Hepatocyte (in vitro differentiated cells): ENCODE measurements around the gene PRKCZ. TPM values are rescaled to one million over a fixed set of nuclear protein-coding genes. Genes with fewer than 3 reads are reported as not detected.

Experiments
- DNase-seq: peaks from one replicate; pipeline ENCODE4 v3.0.0-alpha.2; 2016; ENCODE audit warnings: low spot score
- H2AFZ ChIP-seq: fragments of 200-600 bp; sonication (generic); 2 replicates; pipeline ENCODE4 v1.6.0; 2016; ENCODE audit warnings: antibody characterized with exemption, mild to moderate bottlenecking
- H3K27ac ChIP-seq: fragments of 200-600 bp; sonication (generic); 2 replicates; pipeline ENCODE4 v1.5.1; 2016; ENCODE audit warnings: mild to moderate bottlenecking
- H3K27me3 ChIP-seq: fragments of 200-600 bp; sonication (generic); 2 replicates; pipeline ENCODE4 v1.6.1; 2016
- H3K36me3 ChIP-seq: fragments of 200-600 bp; sonication (generic); replicated peaks from 2 replicates; pipeline ENCODE4 v1.5.1; 2016; ENCODE audit warnings: low read depth; ENCODE audit not compliant: insufficient read depth
- H3K4me1 ChIP-seq: fragments of 200-600 bp; sonication (generic); 2 replicates; pipeline ENCODE4 v1.5.1; 2016; ENCODE audit warnings: mild to moderate bottlenecking, moderate library complexity; ENCODE audit not compliant: insufficient read depth
- H3K4me2 ChIP-seq: fragments of 200-600 bp; sonication (generic); 2 replicates; pipeline ENCODE4 v1.6.0; 2016
- H3K4me3 ChIP-seq: fragments of 200-600 bp; sonication (generic); 2 replicates; pipeline ENCODE4 v1.5.1; 2016; ENCODE audit warnings: mild to moderate bottlenecking
- H3K79me2 ChIP-seq: fragments of 200-600 bp; sonication (generic); 2 replicates; pipeline ENCODE4 v1.6.0; 2017; ENCODE audit warnings: mild to moderate bottlenecking
- H3K9me2 ChIP-seq: fragments of 200-600 bp; sonication (generic); replicated peaks from 2 replicates; pipeline ENCODE4 v1.6.0; 2017; ENCODE audit warnings: mild to moderate bottlenecking; ENCODE audit not compliant: insufficient read depth
- H3K9me3 ChIP-seq: fragments of 200-600 bp; sonication (generic); 2 replicates; pipeline ENCODE4 v1.5.1; 2016; ENCODE audit warnings: low read depth, mild to moderate bottlenecking
- H4K20me1 ChIP-seq: fragments of 200-600 bp; sonication (generic); 2 replicates; pipeline ENCODE4 v1.6.0; 2016; ENCODE audit warnings: mild to moderate bottlenecking; ENCODE audit not compliant: insufficient read depth, poor library complexity, severe bottlenecking
- CTCF ChIP-seq: fragments of 200-600 bp; sonication (generic); IDR thresholded peaks from 2 replicates; pipeline ENCODE4 v1.5.1; 2016; ENCODE audit warnings: antibody characterized with exemption, mild to moderate bottlenecking; ENCODE audit not compliant: poor library complexity
- EZH2 ChIP-seq: fragments of 200-600 bp; sonication (generic); IDR thresholded peaks from 2 replicates; pipeline ENCODE4 v1.6.1; 2016; ENCODE audit warnings: antibody characterized with exemption, mild to moderate bottlenecking, borderline replicate concordance
- EZH2phosphoT487 ChIP-seq: fragments of 200-600 bp; sonication (generic); IDR thresholded peaks from one replicate; pipeline ENCODE4 v1.6.1; 2018; ENCODE audit warnings: antibody characterized with exemption, mild to moderate bottlenecking, low read depth, moderate library complexity; ENCODE audit not compliant: unreplicated experiment, severe bottlenecking
- WGBS: methylation state at CpG from one replicate; pipeline ENCODE4 v1.1.6; 2016; ENCODE audit warnings: low lambda C conversion rate; ENCODE audit errors: missing lambda C conversion rate; 5-methylcytosine and 5-hydroxymethylcytosine counted together
- polyA plus RNA-seq: library from polyadenylated mRNA; unstranded; fragments of >200 nt; fragmentation: Nextera tagmentation; extraction: Ambion mirVana; gene quantifications from 2 replicates; pipeline ENCODE4 v1.2.1, GENCODE V29; 2016
- total RNA-seq: library from RNA; depleted of rRNA; stranded (reverse); fragments of >200 nt; gene quantifications from 2 replicates; pipeline ENCODE4 v1.2.3, GENCODE V29; 2014

PRKCZ gene
- total and polyA plus RNA-seq, 2 experiments from 2014 or later: 41.0 to 52.3 TPM

GRCh38 chr1:2128189-2128901, 78.1 kb downstream of the PRKCZ start:
- H3K27me3 ChIP-seq: no peaks in the 10 kb centered on the region
- no peak overlapping the region for H3K27ac ChIP-seq
- no peak overlapping the region for H3K4me3 ChIP-seq
- no peaks in the 10 kb centered on the region for H3K36me3 ChIP-seq
- peaks cover 6% of the 10 kb centered on the region for H3K4me1 ChIP-seq
- H4K20me1 ChIP-seq: no peaks in the 10 kb centered on the region
- peaks cover 7% of the 10 kb centered on the region for H3K79me2 ChIP-seq
- 90% methylated on average over 29 of the region's 29 CpGs for WGBS
- no peaks in the 10 kb centered on the region for H3K9me3 ChIP-seq
- no peak for TF ChIP-seq EZH2phosphoT487
- TF ChIP-seq CTCF: no peak
- TF ChIP-seq EZH2: no peak
- H3K9me2 ChIP-seq: no peaks in the 10 kb centered on the region
- DNase-seq: no peak
- no peak overlapping the region for H2AFZ ChIP-seq
- H3K4me2 ChIP-seq: no peak overlapping the region

GRCh38 chr1:2129256-2129943, 79.2 kb downstream of the PRKCZ start:
- Histone ChIP-seq H3K9me3 (no peaks in the 10 kb centered on the region), H3K9me2 (no peaks in the 10 kb centered on the region), H4K20me1 (no peaks in the 10 kb centered on the region), H3K4me2 (no peak overlapping the region), H3K27ac (no peak overlapping the region), H3K4me3 (no peak overlapping the region), H2AFZ (no peak overlapping the region), H3K4me1 (peaks cover 15% of the 10 kb centered on the region), H3K36me3 (no peaks in the 10 kb centered on the region), H3K79me2 (peaks cover 12% of the 10 kb centered on the region), H3K27me3 (no peaks in the 10 kb centered on the region)
- DNase-seq: no peak
- no peak for TF ChIP-seq EZH2
- no peak for TF ChIP-seq EZH2phosphoT487
- no peak for TF ChIP-seq CTCF
- 95% methylated on average over 15 of the region's 15 CpGs for WGBS

GRCh38 chr1:2130156-2130555, 79.9 kb downstream of the PRKCZ start:
- H3K79me2 ChIP-seq: peaks cover 12% of the 10 kb centered on the region
- no peaks in the 10 kb centered on the region for H3K27me3 ChIP-seq
- H3K4me3 ChIP-seq: no peak overlapping the region
- H3K9me3 ChIP-seq: no peaks in the 10 kb centered on the region
- no peak overlapping the region for H2AFZ ChIP-seq
- 97% methylated on average over 10 of the region's 10 CpGs for WGBS
- H3K9me2 ChIP-seq: no peaks in the 10 kb centered on the region
- H3K4me1 ChIP-seq: peaks cover 23% of the 10 kb centered on the region
- H3K4me2 ChIP-seq: no peak overlapping the region
- H4K20me1 ChIP-seq: no peaks in the 10 kb centered on the region
- TF ChIP-seq EZH2 (no peak), EZH2phosphoT487 (no peak), CTCF (no peak)
- H3K27ac ChIP-seq: no peak overlapping the region
- no peak for DNase-seq
- no peaks in the 10 kb centered on the region for H3K36me3 ChIP-seq
